HG02981 (cell line): ENCODE results near the gene IRF6.

ENCODE experiments used
- ATAC-seq: cut with Tn5 transposase; IDR thresholded peaks from one replicate; pipeline ENCODE4 v1.9.1; 2021; ENCODE audit warnings: mild to moderate bottlenecking, moderate library complexity; ENCODE audit not compliant: unreplicated experiment

IRF6 gene

GRCh38 chr1:209761011-209761635, 44.8 kb downstream of the IRF6 start:
- no peak for ATAC-seq

- no peak for ATAC-seq
Measured at GRCh38 chr1:209759829-209760359, 46.0 kb downstream of the IRF6 start.

GRCh38 chr1:209758400-209758799, 47.5 kb downstream of the IRF6 start:
- ATAC-seq, result no peak

- peak; percentile 25 for ATAC-seq
Measured at GRCh38 chr1:209756615-209757445, 49.1 kb downstream of the IRF6 start.

- ATAC-seq, result peak; percentile 82
Measured at GRCh38 chr1:209755926-209756614, 49.9 kb downstream of the IRF6 start, which contains the start of gene TRAF3IP3. TSS of gene TRAF3IP3 (plus strand) at chr1:209756053. CDS start at chr1:209760040, 3,987 bp downstream.

GRCh38 chr1:209755256-209755655, 50.7 kb downstream of the IRF6 start:
- ATAC-seq, result no peak

GRCh38 chr1:209752890-209753289, 53.1 kb downstream of the IRF6 start:
- no peak for ATAC-seq

- ATAC-seq, result peak; percentile 47
Measured at GRCh38 chr1:209751627-209752231, 54.2 kb downstream of the IRF6 start.

GRCh38 chr1:209749670-209750323, 56.1 kb downstream of the IRF6 start:
- ATAC-seq, result no peak

GRCh38 chr1:209749205-209749604, 56.7 kb downstream of the IRF6 start:
- no peak for ATAC-seq

GRCh38 chr1:209748620-209749019, 57.3 kb downstream of the IRF6 start:
- ATAC-seq, result no peak

- ATAC-seq, result peak; percentile 73
Measured at GRCh38 chr1:209747580-209748262, 58.2 kb downstream of the IRF6 start.

- ATAC-seq, result no peak
Measured at GRCh38 chr1:209746451-209747165, 59.3 kb downstream of the IRF6 start.

- ATAC-seq, result no peak
Measured at GRCh38 chr1:209743145-209743482, 62.8 kb downstream of the IRF6 start.

- no peak for ATAC-seq
Measured at GRCh38 chr1:209742409-209743144, 63.4 kb downstream of the IRF6 start.

- no peak for ATAC-seq
Measured at GRCh38 chr1:209741889-209742288, 64.1 kb downstream of the IRF6 start.

GRCh38 chr1:209741193-209741592, 64.7 kb downstream of the IRF6 start:
- no peak for ATAC-seq

GRCh38 chr1:209738270-209738669, 67.7 kb downstream of the IRF6 start:
- ATAC-seq, result no peak

GRCh38 chr1:209737118-209737505, 68.8 kb downstream of the IRF6 start:
- no peak for ATAC-seq
